GM23338 (cell line): ENCODE measurements around the gene POU6F1. TPM values are rescaled to one million over a fixed set of nuclear protein-coding genes. Genes with fewer than 3 reads are reported as not detected.
A peak's percentile ranks its signal among the peaks of the same experiment; 100 is the strongest.

Source experiments
- ATAC-seq: fragments of 200-7000 bp; cut with Tn5 transposase; 3 replicates; pipeline ENCODE4 v1.9.1; 2020
- DNase-seq: peaks from one replicate; pipeline ENCODE4 v3.0.0-alpha.2; 2015; ENCODE audit warnings: low spot score
- H2AFZ ChIP-seq: fragments of 200-600 bp; sonication (generic); 2 replicates; pipeline ENCODE4 v1.8.0; 2016; ENCODE audit warnings: antibody characterized with exemption, mild to moderate bottlenecking, moderate library complexity
- H3F3A ChIP-seq: fragments of 200-600 bp; sonication (generic); replicated peaks from 2 replicates; pipeline ENCODE4 v1.8.0; 2017; ENCODE audit warnings: antibody characterized with exemption, mixed run types, low read depth
- H3K27ac ChIP-seq: fragments of 200-600 bp; sonication (generic); 2 replicates; pipeline ENCODE4 v1.6.1; 2016; ENCODE audit warnings: low read depth
- H3K27me3 ChIP-seq: fragments of 200-600 bp; sonication (generic); 2 replicates; pipeline ENCODE4 v1.8.0; 2016; ENCODE audit warnings: mild to moderate bottlenecking, mixed run types, moderate library complexity; ENCODE audit not compliant: insufficient read depth
- H3K36me3 ChIP-seq: fragments of 200-600 bp; sonication (generic); 2 replicates; pipeline ENCODE4 v1.8.0; 2016; ENCODE audit warnings: mild to moderate bottlenecking; ENCODE audit not compliant: insufficient read depth
- H3K4me1 ChIP-seq: fragments of 200-600 bp; sonication (generic); 2 replicates; pipeline ENCODE4 v1.8.0; 2016; ENCODE audit warnings: mild to moderate bottlenecking, moderate library complexity; ENCODE audit not compliant: insufficient read depth
- H3K4me2 ChIP-seq: fragments of 200-600 bp; sonication (generic); 2 replicates; pipeline ENCODE4 v1.7.1; 2017; ENCODE audit warnings: mixed run types
- H3K4me3 ChIP-seq: fragments of 200-600 bp; sonication (generic); 2 replicates; pipeline ENCODE4 v1.6.1; 2016; ENCODE audit warnings: mixed run types
- H3K79me2 ChIP-seq: fragments of 200-600 bp; sonication (generic); replicated peaks from 2 replicates; pipeline ENCODE4 v1.8.0; 2017; ENCODE audit warnings: mild to moderate bottlenecking; ENCODE audit not compliant: insufficient read depth
- H3K9me2 ChIP-seq: fragments of 200-600 bp; sonication (generic); 2 replicates; pipeline ENCODE4 v1.8.0; 2017; ENCODE audit not compliant: insufficient read depth
- H4K20me1 ChIP-seq: fragments of 200-600 bp; sonication (generic); replicated peaks from 2 replicates; pipeline ENCODE4 v1.8.0; 2017; ENCODE audit warnings: mild to moderate bottlenecking; ENCODE audit not compliant: insufficient read depth
- H3K27ac Mint-ChIP-seq: 2 replicates; pipeline ENCODE4 v1.8.0; 2020; ENCODE audit warnings: inconsistent platforms, mild to moderate bottlenecking, moderate library complexity, mixed read lengths
- H3K27me3 Mint-ChIP-seq: 3 replicates; pipeline ENCODE4 v1.8.0; 2022; ENCODE audit warnings: low read depth, mild to moderate bottlenecking, moderate library complexity, mixed read lengths, inconsistent platforms; ENCODE audit not compliant: insufficient read depth, poor library complexity
- H3K36me3 Mint-ChIP-seq: 3 replicates; pipeline ENCODE4 v1.8.0; 2021; ENCODE audit warnings: low read depth, mild to moderate bottlenecking, inconsistent platforms, moderate library complexity, mixed read lengths
- H3K4me1 Mint-ChIP-seq: 3 replicates; pipeline ENCODE4 v1.8.0; 2020; ENCODE audit warnings: mild to moderate bottlenecking, inconsistent platforms, mixed read lengths
- H3K4me3 Mint-ChIP-seq: 3 replicates; pipeline ENCODE4 v1.8.0; 2021; ENCODE audit warnings: moderate library complexity, mild to moderate bottlenecking, inconsistent platforms, mixed read lengths
- H3K9me3 Mint-ChIP-seq: 3 replicates; pipeline ENCODE4 v1.8.0; 2020; ENCODE audit warnings: moderate library complexity, mild to moderate bottlenecking, inconsistent platforms, mixed read lengths
- CREB1 ChIP-seq: fragments of 250-450 bp; sonication (Bioruptor Pico); IDR thresholded peaks from 2 replicates; pipeline ENCODE4 v1.5.0; 2020; ENCODE audit warnings: low read depth, mild to moderate bottlenecking, moderate library complexity
- ETS1 ChIP-seq: IDR thresholded peaks from 2 replicates; pipeline ENCODE4 v1.6.1; 2016; ENCODE audit warnings: antibody characterized with exemption
- EZH2 ChIP-seq: fragments of 200-600 bp; sonication (generic); IDR thresholded peaks from one replicate; pipeline ENCODE4 v1.8.0; 2017; ENCODE audit warnings: antibody characterized with exemption, mild to moderate bottlenecking, low read depth; ENCODE audit not compliant: unreplicated experiment
- EZH2phosphoT487 ChIP-seq: fragments of 200-600 bp; sonication (generic); IDR thresholded peaks from one replicate; pipeline ENCODE4 v1.8.1; 2018; ENCODE audit warnings: antibody characterized with exemption; ENCODE audit not compliant: unreplicated experiment
- JUNB ChIP-seq: IDR thresholded peaks from one replicate; pipeline ENCODE4 v1.6.1; 2016; ENCODE audit warnings: antibody characterized with exemption; ENCODE audit not compliant: unreplicated experiment
- NANOG ChIP-seq: IDR thresholded peaks from 2 replicates; pipeline ENCODE4 v1.6.1; 2016; ENCODE audit warnings: antibody characterized with exemption, borderline replicate concordance
- REST ChIP-seq: IDR thresholded peaks from one replicate; pipeline ENCODE4 v1.6.1; 2018; ENCODE audit warnings: antibody characterized with exemption; ENCODE audit not compliant: unreplicated experiment
- STAT1 ChIP-seq: IDR thresholded peaks from one replicate; pipeline ENCODE4 v1.6.1; 2016; ENCODE audit warnings: antibody characterized with exemption; ENCODE audit not compliant: unreplicated experiment
- ZNF114 ChIP-seq: fragments of 250-450 bp; sonication (Bioruptor Pico); IDR thresholded peaks from 2 replicates; pipeline ENCODE4 v1.5.0; 2020; ENCODE audit warnings: mild to moderate bottlenecking, moderate library complexity
- ZNF331 ChIP-seq: fragments of 250-450 bp; sonication (Bioruptor Pico); IDR thresholded peaks from 2 replicates; pipeline ENCODE4 v1.5.0; 2020; ENCODE audit warnings: low read depth, mild to moderate bottlenecking, moderate library complexity
- ZNF462 ChIP-seq: fragments of 250-450 bp; sonication (Bioruptor Pico); IDR thresholded peaks from 2 replicates; pipeline ENCODE4 v1.5.0; 2020; ENCODE audit warnings: mild to moderate bottlenecking, moderate library complexity
- polyA plus RNA-seq: library from polyadenylated mRNA; unstranded; fragments of >200 nt; fragmentation: Nextera tagmentation; extraction: Ambion mirVana; gene quantifications from 2 replicates; pipeline ENCODE4 v1.2.1, GENCODE V29; 2016
- total RNA-seq: library from RNA; depleted of rRNA; stranded (reverse); fragments of >200 nt; shearing (Covaris generic); gene quantifications from 2 replicates; pipeline ENCODE4 v1.2.3, GENCODE V29; 2014

POU6F1 gene
- total and polyA plus RNA-seq, 2 experiments from 2014 or later: 3.0 to 4.0 TPM

- no peak for TF ChIP-seq ETS1
- no peak for TF ChIP-seq REST
- TF ChIP-seq EZH2: no peak
- TF ChIP-seq STAT1: no peak
- TF ChIP-seq NANOG: no peak
- TF ChIP-seq JUNB: no peak
- no peak for TF ChIP-seq EZH2phosphoT487
These were observed 36.7 kb upstream of the POU6F1 start (continued) for GRCh38 chr12:51254536-51254935.

- H2AFZ ChIP-seq: no peak overlapping the region
- Mint-ChIP-seq H3K27ac (peak overlapping the region; percentile 84; the same call in 1 of the 2 replicates), H3K27me3 (peaks cover 2% of the 10 kb centered on the region), H3K36me3 (no peaks in the 10 kb centered on the region), H3K4me1 (peaks cover 12% of the 10 kb centered on the region), H3K4me3 (no peak overlapping the region), H3K9me3 (no peaks in the 10 kb centered on the region)
- no peaks in the 10 kb centered on the region for H3K27me3 ChIP-seq
- H3K36me3 ChIP-seq: no peaks in the 10 kb centered on the region
- H3F3A ChIP-seq: no peaks in the 10 kb centered on the region
- no peaks in the 10 kb centered on the region; the same call in 1 of the 2 replicates for H3K79me2 ChIP-seq
- ATAC-seq (no peak), DNase-seq (no peak)
- no peaks in the 10 kb centered on the region for H4K20me1 ChIP-seq
- H3K4me3 ChIP-seq: no peak overlapping the region
- no peaks in the 10 kb centered on the region for H3K9me2 ChIP-seq
- H3K27ac ChIP-seq: no peak overlapping the region
- no peak overlapping the region for H3K4me2 ChIP-seq
- peaks cover 2% of the 10 kb centered on the region for H3K4me1 ChIP-seq
- TF ChIP-seq ZNF331 (CRISPR knock-in tag) (no peak), CREB1 (no peak), EZH2phosphoT487 (no peak), JUNB (no peak), ZNF462 (CRISPR knock-in tag) (no peak), ETS1 (no peak), EZH2 (no peak), STAT1 (no peak), ZNF114 (no peak)
These were observed 35.4 kb upstream of the POU6F1 start for GRCh38 chr12:51253276-51253675.
